AG04450 (cell line): ENCODE data around the gene YARS1. TPM values are rescaled to one million over a fixed set of nuclear protein-coding genes. Genes with fewer than 3 reads are reported as not detected.
A peak's percentile ranks its signal among the peaks of the same experiment; 100 is the strongest.

Experiments used
- CTCF ChIA-PET: fragments of 300-600, 350-600 bp; formaldehyde crosslinking; extraction: SDS; loops from one replicate; lab custom pipeline; 2022; ENCODE audit warnings: antibody characterized with exemption, inconsistent platforms; lab: Charles Lee
- POLR2A ChIA-PET: fragments of 350-600 bp; formaldehyde crosslinking; extraction: SDS; loops from one replicate; lab custom pipeline; 2021; ENCODE audit warnings: antibody characterized with exemption, inconsistent platforms; lab: Yijun Ruan, JAX
- DNase-seq: peaks from one replicate; pipeline ENCODE4 v3.0.0-alpha.2; 2011; ENCODE audit warnings: low read depth, low spot score
- H3K27ac ChIP-seq: one replicate; pipeline ENCODE4 v1.5.1; 2012; ENCODE audit warnings: low read depth, low read length, control low read depth
- H3K27me3 ChIP-seq: one replicate; pipeline ENCODE4 v1.6.0; 2012; ENCODE audit warnings: low read length; ENCODE audit not compliant: control insufficient read depth, insufficient read depth
- H3K4me3 ChIP-seq: 2 replicates; pipeline ENCODE4 v1.5.1; 2011; ENCODE audit warnings: mild to moderate bottlenecking, low read depth, low read length, control low read depth
- H3K9me3 ChIP-seq: 2 replicates; pipeline ENCODE4 v1.5.1; 2012; ENCODE audit warnings: low read length; ENCODE audit not compliant: control insufficient read depth, insufficient read depth
- polyA plus RNA-seq: library from polyadenylated mRNA; depleted of rRNA; stranded (reverse); fragments of >200 nt; gene quantifications from 2 replicates; pipeline ENCODE4 v1.2.3, GENCODE V29; 2011; rRNA removed
- TF ChIP-seq, protein P1 (sequence below): IDR thresholded peaks from 2 replicates; pipeline ENCODE4 v1.5.1; 2011; ENCODE audit warnings: low read depth, low read length, control low read depth, inconsistent platforms

YARS1 gene
- polyA plus RNA-seq, 1 experiment = 105 TPM

DNA sequence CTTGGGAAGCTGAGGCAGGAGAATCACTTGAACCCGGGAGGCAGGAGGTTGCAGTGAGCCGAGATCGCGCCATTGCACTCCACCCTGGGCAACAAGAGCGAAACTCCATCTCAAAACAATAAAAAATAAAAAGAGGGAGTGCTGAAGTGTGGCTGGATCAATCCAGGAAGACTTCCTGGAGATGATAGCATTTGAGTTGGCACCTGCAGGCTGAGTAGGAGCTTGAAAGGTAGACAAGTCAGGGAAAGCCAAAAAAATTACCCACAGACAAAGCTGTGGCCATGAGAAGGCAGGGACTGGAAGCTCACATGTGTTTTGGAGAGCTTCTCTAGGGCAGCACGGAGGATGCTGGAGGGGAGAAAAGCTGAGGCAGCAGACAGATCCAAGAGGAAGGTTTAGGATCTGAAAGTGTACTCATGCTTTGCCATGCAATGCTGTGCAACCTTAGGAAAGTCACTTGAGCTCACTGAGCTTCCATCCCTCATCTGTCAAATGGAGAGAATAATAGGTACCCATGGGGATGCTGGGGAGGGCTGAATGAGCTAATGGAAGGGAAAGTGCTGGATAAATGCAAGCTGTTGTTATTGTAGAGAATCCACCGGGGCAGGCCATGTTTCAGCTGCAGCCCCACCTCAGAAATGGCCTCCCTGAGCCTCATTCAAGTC is 88.6 kb downstream of the YARS1 start:
- CTCF ChIA-PET = interaction anchor here (3.4 kb wide), 1 partner anchor 17 kb away, joined by 19 read pairs; no protein-coding TSS in a partner anchor
- POLR2A ChIA-PET = interaction anchor here (0.8 to 1.4 kb wide), 2 partner anchors 24 to 26 kb away, joined by 4 to 5 read pairs; partner anchors contain the start of gene SYNC
- TF ChIP-seq, protein P1, sequence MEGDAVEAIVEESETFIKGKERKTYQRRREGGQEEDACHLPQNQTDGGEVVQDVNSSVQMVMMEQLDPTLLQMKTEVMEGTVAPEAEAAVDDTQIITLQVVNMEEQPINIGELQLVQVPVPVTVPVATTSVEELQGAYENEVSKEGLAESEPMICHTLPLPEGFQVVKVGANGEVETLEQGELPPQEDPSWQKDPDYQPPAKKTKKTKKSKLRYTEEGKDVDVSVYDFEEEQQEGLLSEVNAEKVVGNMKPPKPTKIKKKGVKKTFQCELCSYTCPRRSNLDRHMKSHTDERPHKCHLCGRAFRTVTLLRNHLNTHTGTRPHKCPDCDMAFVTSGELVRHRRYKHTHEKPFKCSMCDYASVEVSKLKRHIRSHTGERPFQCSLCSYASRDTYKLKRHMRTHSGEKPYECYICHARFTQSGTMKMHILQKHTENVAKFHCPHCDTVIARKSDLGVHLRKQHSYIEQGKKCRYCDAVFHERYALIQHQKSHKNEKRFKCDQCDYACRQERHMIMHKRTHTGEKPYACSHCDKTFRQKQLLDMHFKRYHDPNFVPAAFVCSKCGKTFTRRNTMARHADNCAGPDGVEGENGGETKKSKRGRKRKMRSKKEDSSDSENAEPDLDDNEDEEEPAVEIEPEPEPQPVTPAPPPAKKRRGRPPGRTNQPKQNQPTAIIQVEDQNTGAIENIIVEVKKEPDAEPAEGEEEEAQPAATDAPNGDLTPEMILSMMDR = no peak
- DNase-seq = no peak
- Histone ChIP-seq H3K27me3 (no peaks in the 10 kb centered on the region), H3K4me3 (no peak overlapping the region), H3K9me3 (no peaks in the 10 kb centered on the region), H3K27ac (no peak overlapping the region)

- H3K9me3 ChIP-seq = no peaks in the 10 kb centered on the region
- CTCF ChIA-PET = interaction anchor here (3.4 kb wide), 1 partner anchor 16 kb away, joined by 19 read pairs; no protein-coding TSS in a partner anchor
- no peak overlapping the region for H3K4me3 ChIP-seq
- POLR2A ChIA-PET = no interaction called here
- H3K27me3 ChIP-seq = no peaks in the 10 kb centered on the region
- DNase-seq = no peak
- TF ChIP-seq, protein P1 = no peak
- H3K27ac ChIP-seq = no peak overlapping the region
Measured at GRCh38 chr1:32727876-32728275, 89.3 kb downstream of the YARS1 start.

DNA sequence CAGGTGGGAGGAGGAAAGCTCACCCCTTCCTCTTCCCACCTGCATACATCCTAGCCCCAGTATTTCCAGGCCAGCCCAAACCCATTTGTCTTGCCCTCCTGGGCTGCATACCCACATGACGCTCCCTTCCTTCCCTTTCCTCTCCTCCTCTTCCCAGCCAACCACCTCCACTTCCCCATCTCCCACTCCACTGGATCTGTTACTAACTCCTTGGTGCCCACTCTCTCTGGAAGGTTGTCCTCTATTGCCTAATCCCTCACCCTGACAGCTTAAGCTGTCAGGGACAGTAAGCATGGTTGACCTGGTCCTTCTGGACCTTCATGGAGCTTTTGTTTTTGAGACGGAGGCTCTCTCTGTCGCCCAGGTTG is 91.6 kb downstream of the YARS1 start:
- Histone ChIP-seq H3K27me3 (no peaks in the 10 kb centered on the region), H3K4me3 (no peak overlapping the region), H3K9me3 (no peaks in the 10 kb centered on the region), H3K27ac (peak overlapping the region; percentile 68)
- no peak for DNase-seq
- CTCF ChIA-PET = interaction anchor here (0.9 to 2.1 kb wide), 2 partner anchors 13 to 47 kb away, joined by 3 to 22 read pairs; no protein-coding TSS in a partner anchor
- POLR2A ChIA-PET = interaction anchor here (0.7 to 1.1 kb wide), 3 partner anchors 22 to 229 kb away, joined by 3 to 11 read pairs (median 4); partner anchors contain the start of genes RBBP4 and ZBTB8OS
- TF ChIP-seq, protein P1 = no peak

Other genes starting within 250 kb of the YARS1 start
- gene ZBTB8OS, start 166.8 kb downstream of the YARS1 start, polyA plus RNA-seq = 63.5 and 89.1 TPM in 2 replicates
- 132 and 154 TPM in 2 replicates for gene RBBP4, start 166.2 kb downstream of the YARS1 start, polyA plus RNA-seq
- gene SYNC, start 114.6 kb downstream of the YARS1 start, polyA plus RNA-seq = 50.4 and 65.1 TPM in 2 replicates
- gene S100PBP, start 295 bp upstream of the YARS1 start, polyA plus RNA-seq = 32.2 and 43.7 TPM in 2 replicates
- 1.5 and 1.9 TPM in 2 replicates for gene FNDC5, start 53.6 kb upstream of the YARS1 start, polyA plus RNA-seq
- 0.06 and 0.29 TPM in 2 replicates for gene HPCA, start 69.1 kb upstream of the YARS1 start, polyA plus RNA-seq
- gene TMEM54, start 84.0 kb upstream of the YARS1 start, polyA plus RNA-seq = 28.6 and 49.5 TPM in 2 replicates
- gene RNF19B, start 147.5 kb upstream of the YARS1 start, polyA plus RNA-seq = 8.5 and 10.1 TPM in 2 replicates
- 129 TPM in 2 replicates for gene AK2, start 219.5 kb upstream of the YARS1 start, polyA plus RNA-seq